ENCODE measurements around the gene SEL1L3.

SEL1L3 gene

DNA sequence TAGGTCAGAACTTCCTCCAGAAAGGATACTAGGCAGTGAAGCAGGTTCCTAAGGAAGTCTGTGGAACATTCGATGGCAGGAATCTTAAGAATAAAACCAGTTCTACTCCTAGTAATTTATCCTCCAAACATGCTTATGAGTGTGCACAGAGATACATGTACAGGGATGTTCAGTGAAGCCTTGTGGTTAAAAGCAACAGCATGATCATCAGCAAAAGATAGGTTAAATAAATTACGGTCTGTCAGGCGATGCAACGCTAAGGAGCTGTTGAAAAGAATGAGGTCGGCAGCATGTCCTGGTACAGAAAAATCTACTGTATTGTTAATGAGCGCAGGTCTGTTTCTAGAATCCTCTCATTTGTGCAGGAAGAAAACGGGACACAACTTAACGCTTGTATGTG, 23.6 kb downstream of the SEL1L3 start:
- TF ChIP-seq, protein P1, sequence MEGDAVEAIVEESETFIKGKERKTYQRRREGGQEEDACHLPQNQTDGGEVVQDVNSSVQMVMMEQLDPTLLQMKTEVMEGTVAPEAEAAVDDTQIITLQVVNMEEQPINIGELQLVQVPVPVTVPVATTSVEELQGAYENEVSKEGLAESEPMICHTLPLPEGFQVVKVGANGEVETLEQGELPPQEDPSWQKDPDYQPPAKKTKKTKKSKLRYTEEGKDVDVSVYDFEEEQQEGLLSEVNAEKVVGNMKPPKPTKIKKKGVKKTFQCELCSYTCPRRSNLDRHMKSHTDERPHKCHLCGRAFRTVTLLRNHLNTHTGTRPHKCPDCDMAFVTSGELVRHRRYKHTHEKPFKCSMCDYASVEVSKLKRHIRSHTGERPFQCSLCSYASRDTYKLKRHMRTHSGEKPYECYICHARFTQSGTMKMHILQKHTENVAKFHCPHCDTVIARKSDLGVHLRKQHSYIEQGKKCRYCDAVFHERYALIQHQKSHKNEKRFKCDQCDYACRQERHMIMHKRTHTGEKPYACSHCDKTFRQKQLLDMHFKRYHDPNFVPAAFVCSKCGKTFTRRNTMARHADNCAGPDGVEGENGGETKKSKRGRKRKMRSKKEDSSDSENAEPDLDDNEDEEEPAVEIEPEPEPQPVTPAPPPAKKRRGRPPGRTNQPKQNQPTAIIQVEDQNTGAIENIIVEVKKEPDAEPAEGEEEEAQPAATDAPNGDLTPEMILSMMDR (IDR thresholded peaks at IDR 0.05; ENCODE audit: borderline replicate concordance, insufficient read depth, low read depth, low read length), result no peak
- no peak overlapping the region for H3K4me3 ChIP-seq (ENCODE audit: low read depth, low read length)

DNA sequence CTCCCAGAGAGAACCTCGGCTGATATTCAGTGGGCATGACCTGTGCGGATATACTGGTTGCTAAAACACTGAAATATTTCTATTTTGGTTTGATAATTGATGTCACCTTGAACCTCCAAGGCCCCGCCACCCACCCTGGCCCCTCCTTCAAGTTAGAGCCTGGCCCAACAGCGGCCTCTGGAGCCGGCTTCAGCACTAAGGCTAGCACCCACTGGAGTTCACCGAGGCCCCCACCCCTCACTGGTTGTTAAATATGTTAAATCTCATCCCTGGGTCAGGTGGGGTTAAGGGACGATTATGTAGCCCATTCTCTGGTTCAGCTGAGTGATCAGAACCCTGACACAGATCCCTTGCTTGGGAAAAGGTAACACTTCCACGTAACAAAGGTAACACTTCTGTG, 24.3 kb downstream of the SEL1L3 start:
- TF ChIP-seq, protein P1 (IDR thresholded peaks at IDR 0.05; ENCODE audit: borderline replicate concordance, insufficient read depth, low read depth, low read length), result no peak
- no peak overlapping the region for H3K4me3 ChIP-seq (ENCODE audit: low read depth, low read length)

GRCh38 chr4:25837107-25837506, 25.7 kb downstream of the SEL1L3 start:
- TF ChIP-seq, protein P1 (IDR thresholded peaks at IDR 0.05; ENCODE audit: borderline replicate concordance, insufficient read depth, low read depth, low read length), result no peak
- no peak overlapping the region for H3K4me3 ChIP-seq (ENCODE audit: low read depth, low read length)

DNA sequence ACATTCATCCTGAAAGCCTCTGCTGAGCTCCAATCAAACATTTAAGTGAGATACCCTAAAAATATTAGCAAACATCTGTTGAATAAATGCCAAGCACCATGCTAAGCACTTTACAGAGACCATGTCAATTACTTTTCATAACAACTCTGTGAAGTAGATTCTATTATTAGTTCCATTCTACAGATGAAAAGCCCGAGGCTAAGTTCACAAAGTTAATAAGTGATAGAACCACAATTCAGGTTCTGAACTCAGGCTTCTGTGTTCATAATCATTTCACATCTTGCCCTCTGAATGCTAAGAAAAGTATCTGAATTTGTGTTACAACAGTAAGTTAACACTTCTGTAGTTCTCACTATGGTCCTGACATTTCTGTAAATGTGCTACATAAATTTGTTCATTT, 27.4 kb downstream of the SEL1L3 start:
- no peak overlapping the region for H3K4me3 ChIP-seq (ENCODE audit: low read depth, low read length)
- TF ChIP-seq, protein P1 (IDR thresholded peaks at IDR 0.05; ENCODE audit: borderline replicate concordance, insufficient read depth, low read depth, low read length), result no peak

- TF ChIP-seq, protein P1 (IDR thresholded peaks at IDR 0.05; ENCODE audit: borderline replicate concordance, insufficient read depth, low read depth, low read length), result no peak
- no peak overlapping the region for H3K4me3 ChIP-seq (ENCODE audit: low read depth, low read length)
Observed at GRCh38 chr4:25834411-25835107, 28.2 kb downstream of the SEL1L3 start.

GRCh38 chr4:25830548-25830947, 32.2 kb downstream of the SEL1L3 start:
- TF ChIP-seq, protein P1 (IDR thresholded peaks at IDR 0.05; ENCODE audit: borderline replicate concordance, insufficient read depth, low read depth, low read length), result no peak
- no peak overlapping the region for H3K4me3 ChIP-seq (ENCODE audit: low read depth, low read length)

DNA sequence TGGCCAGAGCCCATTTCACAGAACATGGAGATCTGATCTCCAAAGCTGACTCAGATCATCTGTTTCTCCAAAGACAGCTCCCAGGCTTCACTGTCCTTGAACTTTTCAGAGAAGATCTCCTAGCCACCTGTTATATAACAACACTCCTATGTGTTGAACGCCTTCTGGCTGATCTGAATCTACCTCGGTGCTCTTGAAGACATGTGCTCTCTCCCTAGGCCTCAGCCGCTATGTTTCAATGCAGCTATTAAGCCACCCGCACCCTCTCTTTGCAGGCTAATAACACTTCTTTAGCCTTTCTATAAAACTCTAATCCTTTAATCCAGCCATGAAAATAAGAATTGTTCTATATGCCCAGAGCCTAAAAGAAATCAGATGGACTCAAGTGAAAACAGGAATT, 34.9 kb downstream of the SEL1L3 start:
- TF ChIP-seq, protein P1 (IDR thresholded peaks at IDR 0.05; ENCODE audit: borderline replicate concordance, insufficient read depth, low read depth, low read length), result no peak
- no peak overlapping the region for H3K4me3 ChIP-seq (ENCODE audit: low read depth, low read length)

Data from GM12875 (cell line).